ENCODE results near the gene CD27. TPM values are rescaled to one million over a fixed set of nuclear protein-coding genes. Genes with fewer than 3 reads are reported as not detected.

Gene CD27
- total and polyA plus RNA-seq, 2 of the 13 experiments (the other 11 are each of a cell fraction or from before 2014, with no cell fraction given) = 0.12 TPM; not detected in 1

- no peak; the same call in none of the 2 replicates for TF ChIP-seq TOPORS (CRISPR knock-in tag; IDR thresholded peaks at IDR 0.05)
- no peak; the same call in 1 of the 2 replicates for TF ChIP-seq ZFP91 (CRISPR knock-in tag; IDR thresholded peaks at IDR 0.05; ENCODE audit: borderline replicate concordance)
- TF ChIP-seq ZNF430 (CRISPR knock-in tag; IDR thresholded peaks at IDR 0.05) = peak; percentile 68
- TF ChIP-seq ZNF367 (CRISPR knock-in tag; IDR thresholded peaks at IDR 0.05; ENCODE audit: borderline replicate concordance) = 0 out of 2 replicates have a peak, but pooled peaks have one; percentile 66
- TF ChIP-seq HNRNPH1 (optimal IDR thresholded peaks at IDR 0.05; ENCODE audit: low read depth, low read length) = no peak
- TF ChIP-seq, protein P1, sequence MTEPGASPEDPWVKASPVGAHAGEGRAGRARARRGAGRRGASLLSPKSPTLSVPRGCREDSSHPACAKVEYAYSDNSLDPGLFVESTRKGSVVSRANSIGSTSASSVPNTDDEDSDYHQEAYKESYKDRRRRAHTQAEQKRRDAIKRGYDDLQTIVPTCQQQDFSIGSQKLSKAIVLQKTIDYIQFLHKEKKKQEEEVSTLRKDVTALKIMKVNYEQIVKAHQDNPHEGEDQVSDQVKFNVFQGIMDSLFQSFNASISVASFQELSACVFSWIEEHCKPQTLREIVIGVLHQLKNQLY (CRISPR knock-in tag; IDR thresholded peaks at IDR 0.05) = no peak
- 0 out of 2 replicates have a peak, but pooled peaks have one; percentile 47 for TF ChIP-seq ZNF589 (CRISPR knock-in tag; conservative IDR thresholded peaks at IDR 0.05)
- TF ChIP-seq HOXA5 (CRISPR knock-in tag; IDR thresholded peaks at IDR 0.05) = peak; percentile 83
- peak; percentile 55 for TF ChIP-seq TAF1 (CRISPR knock-in tag; IDR thresholded peaks at IDR 0.05)
- no peak for TF ChIP-seq ETV5 (CRISPR knock-in tag; IDR thresholded peaks at IDR 0.05; ENCODE audit: borderline replicate concordance)
- peak; percentile 81; the same call in 1 of the 2 replicates for TF ChIP-seq GLI4 (CRISPR knock-in tag; IDR thresholded peaks at IDR 0.05; ENCODE audit: borderline replicate concordance)
- TF ChIP-seq SRSF1 (optimal IDR thresholded peaks at IDR 0.05; ENCODE audit: low read depth, low read length) = peak; percentile 76
- TF ChIP-seq ZNF230 (CRISPR knock-in tag; IDR thresholded peaks at IDR 0.05) = 0 out of 2 replicates have a peak, but pooled peaks have one; percentile 40
- peak; percentile 44 for TF ChIP-seq ZFX (CRISPR knock-in tag; IDR thresholded peaks at IDR 0.05; ENCODE audit: low read depth)
- TF ChIP-seq, protein P2, sequence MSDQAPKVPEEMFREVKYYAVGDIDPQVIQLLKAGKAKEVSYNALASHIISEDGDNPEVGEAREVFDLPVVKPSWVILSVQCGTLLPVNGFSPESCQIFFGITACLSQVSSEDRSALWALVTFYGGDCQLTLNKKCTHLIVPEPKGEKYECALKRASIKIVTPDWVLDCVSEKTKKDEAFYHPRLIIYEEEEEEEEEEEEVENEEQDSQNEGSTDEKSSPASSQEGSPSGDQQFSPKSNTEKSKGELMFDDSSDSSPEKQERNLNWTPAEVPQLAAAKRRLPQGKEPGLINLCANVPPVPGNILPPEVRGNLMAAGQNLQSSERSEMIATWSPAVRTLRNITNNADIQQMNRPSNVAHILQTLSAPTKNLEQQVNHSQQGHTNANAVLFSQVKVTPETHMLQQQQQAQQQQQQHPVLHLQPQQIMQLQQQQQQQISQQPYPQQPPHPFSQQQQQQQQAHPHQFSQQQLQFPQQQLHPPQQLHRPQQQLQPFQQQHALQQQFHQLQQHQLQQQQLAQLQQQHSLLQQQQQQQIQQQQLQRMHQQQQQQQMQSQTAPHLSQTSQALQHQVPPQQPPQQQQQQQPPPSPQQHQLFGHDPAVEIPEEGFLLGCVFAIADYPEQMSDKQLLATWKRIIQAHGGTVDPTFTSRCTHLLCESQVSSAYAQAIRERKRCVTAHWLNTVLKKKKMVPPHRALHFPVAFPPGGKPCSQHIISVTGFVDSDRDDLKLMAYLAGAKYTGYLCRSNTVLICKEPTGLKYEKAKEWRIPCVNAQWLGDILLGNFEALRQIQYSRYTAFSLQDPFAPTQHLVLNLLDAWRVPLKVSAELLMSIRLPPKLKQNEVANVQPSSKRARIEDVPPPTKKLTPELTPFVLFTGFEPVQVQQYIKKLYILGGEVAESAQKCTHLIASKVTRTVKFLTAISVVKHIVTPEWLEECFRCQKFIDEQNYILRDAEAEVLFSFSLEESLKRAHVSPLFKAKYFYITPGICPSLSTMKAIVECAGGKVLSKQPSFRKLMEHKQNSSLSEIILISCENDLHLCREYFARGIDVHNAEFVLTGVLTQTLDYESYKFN (CRISPR knock-in tag; conservative IDR thresholded peaks at IDR 0.05) = peak; percentile 44
- TF ChIP-seq ZNF235 (CRISPR knock-in tag; IDR thresholded peaks at IDR 0.05; ENCODE audit: borderline replicate concordance) = no peak
- peak; percentile 99 for TF ChIP-seq E2F1 (CRISPR knock-in tag; IDR thresholded peaks at IDR 0.05)
- TF ChIP-seq, protein P3, sequence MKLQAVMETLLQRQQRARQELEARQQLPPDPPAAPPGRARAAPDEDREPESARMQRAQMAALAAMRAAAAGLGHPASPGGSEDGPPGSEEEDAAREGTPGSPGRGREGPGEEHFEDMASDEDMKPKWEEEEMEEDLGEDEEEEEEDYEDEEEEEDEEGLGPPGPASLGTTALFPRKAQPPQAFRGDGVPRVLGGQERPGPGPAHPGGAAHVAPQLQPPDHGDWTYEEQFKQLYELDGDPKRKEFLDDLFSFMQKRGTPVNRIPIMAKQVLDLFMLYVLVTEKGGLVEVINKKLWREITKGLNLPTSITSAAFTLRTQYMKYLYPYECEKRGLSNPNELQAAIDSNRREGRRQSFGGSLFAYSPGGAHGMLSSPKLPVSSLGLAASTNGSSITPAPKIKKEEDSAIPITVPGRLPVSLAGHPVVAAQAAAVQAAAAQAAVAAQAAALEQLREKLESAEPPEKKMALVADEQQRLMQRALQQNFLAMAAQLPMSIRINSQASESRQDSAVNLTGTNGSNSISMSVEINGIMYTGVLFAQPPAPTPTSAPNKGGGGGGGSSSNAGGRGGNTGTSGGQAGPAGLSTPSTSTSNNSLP (IDR thresholded peaks at IDR 0.05; ENCODE audit: low read depth, low read length) = no peak
- peak; percentile 69 for TF ChIP-seq ATF7-NPFF (CRISPR knock-in tag; IDR thresholded peaks at IDR 0.05; ENCODE audit: low read depth)
- peak; percentile 92 for TF ChIP-seq ZC3H13 (CRISPR knock-in tag; IDR thresholded peaks at IDR 0.05)
Measured at GRCh38 chr12:6493497-6494257, 48.9 kb downstream of the CD27 start, which contains the start of gene NCAPD2 (continued).
